Measurements from ENCODE around the gene UBE2Z.
"Not testable (repeated sequence)": the region's sequence is repeated elsewhere in the genome, so short reads cannot be mapped to it uniquely, and the experiment has no call there.

Gene UBE2Z

GRCh38 chr17:48908047-48908843 is at the start of gene UBE2Z:
Gene UBE2Z, plus strand, starts transcription at chr17:48908407. Its CDS starts 97 bp downstream, at chr17:48908504.
- in situ Hi-C loops (cut with MboI; ENCODE audit: low sequenced_read_pairs), result no loop called here

GRCh38 chr17:48860034-48860433 is 48.2 kb upstream of the UBE2Z start:
- in situ Hi-C loops (cut with MboI; ENCODE audit: low sequenced_read_pairs), result no loop called here

GRCh38 chr17:48860456-48860855 is 47.8 kb upstream of the UBE2Z start:
- in situ Hi-C loops (cut with MboI; ENCODE audit: low sequenced_read_pairs), result no loop called here

- in situ Hi-C loops (cut with MboI; ENCODE audit: low sequenced_read_pairs), result no loop called here
Observed at GRCh38 chr17:48868916-48869500, 39.2 kb upstream of the UBE2Z start.

GRCh38 chr17:48869821-48870318 is 38.3 kb upstream of the UBE2Z start:
- in situ Hi-C loops (cut with MboI; ENCODE audit: low sequenced_read_pairs), result no loop called here

- in situ Hi-C loops (cut with MboI; ENCODE audit: low sequenced_read_pairs), result no loop called here
Observed at GRCh38 chr17:48871035-48871550, 37.1 kb upstream of the UBE2Z start.

- in situ Hi-C loops (cut with MboI; ENCODE audit: low sequenced_read_pairs), result no loop called here
Observed at GRCh38 chr17:48871551-48872351, 36.5 kb upstream of the UBE2Z start.

DNA sequence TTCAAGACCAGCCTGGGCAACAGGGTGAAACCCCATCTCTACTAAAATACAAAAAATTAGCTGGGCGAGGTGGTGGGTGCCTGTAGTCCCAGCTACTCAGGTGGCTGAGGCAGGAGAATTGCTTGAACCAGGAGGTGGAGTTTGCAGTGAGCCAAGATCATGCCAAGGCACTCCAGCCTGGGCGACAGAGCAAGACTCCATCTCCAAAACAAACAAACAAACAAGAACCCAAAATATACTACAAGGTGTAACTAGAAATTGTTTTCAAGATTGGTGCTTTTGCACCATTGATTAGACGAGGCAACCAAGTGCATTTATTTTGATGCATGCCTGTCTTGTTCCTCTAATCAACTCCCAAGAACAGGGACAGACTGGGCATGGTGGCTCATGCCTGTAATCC is 35.8 kb upstream of the UBE2Z start:
- in situ Hi-C loops (cut with MboI; ENCODE audit: low sequenced_read_pairs), result not testable (repeated sequence)

DNA sequence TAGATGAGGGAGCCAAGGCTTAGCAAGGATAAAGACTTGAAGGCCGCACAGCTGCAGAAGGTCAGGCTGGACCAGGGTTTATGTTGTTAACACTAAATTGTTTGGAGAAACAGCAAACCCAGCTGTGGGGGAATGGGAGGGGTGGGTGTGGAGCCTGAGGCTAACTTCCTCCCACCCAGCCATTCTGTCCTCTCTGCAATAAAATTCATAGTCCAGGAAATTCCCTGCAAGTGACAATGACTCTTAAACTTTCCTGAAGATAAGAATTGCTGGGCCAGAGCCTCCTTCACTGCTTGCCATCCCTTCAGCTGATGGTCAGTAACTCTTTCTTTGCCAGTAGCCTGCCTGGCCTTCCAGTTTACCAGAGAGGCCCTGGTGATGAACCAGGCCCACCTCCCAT is 35.0 kb upstream of the UBE2Z start:
- in situ Hi-C loops (cut with MboI; ENCODE audit: low sequenced_read_pairs), result no loop called here

DNA sequence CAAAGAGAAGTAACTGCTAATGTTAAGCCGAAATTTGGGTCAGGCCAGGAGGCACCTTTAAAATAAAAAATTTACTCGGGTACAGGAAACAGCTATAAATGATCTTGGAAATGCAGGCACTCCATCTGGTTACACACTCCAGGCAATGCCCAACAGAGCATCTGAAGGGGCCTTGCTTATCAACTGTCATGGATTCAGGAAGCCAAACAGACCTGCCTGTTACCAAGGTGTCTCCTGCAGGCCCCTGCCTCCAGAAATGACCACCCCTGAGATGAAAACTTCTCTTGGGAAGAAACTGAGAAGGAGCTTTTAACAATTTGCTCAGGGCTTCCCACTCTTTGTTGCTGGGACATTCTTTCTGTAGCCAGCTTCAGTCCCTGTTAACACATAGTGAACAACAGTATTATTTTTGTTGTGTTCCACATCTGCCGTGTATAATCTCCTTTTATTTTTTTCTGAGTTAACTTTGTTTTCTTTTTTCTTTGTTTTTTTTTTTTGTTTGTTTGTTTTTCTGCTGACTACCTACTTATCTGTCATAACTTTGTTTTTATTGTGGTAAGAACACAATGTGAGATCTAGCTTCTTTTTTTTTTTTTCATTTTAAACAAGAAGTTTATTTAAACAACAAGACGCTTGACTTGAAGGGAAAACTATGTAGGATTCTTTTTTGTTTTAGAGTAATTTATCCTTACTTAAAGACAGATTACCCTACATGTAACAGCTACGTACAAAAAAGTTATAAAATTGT is 34.3 kb upstream of the UBE2Z start:
- in situ Hi-C loops (cut with MboI; ENCODE audit: low sequenced_read_pairs), result no loop called here

- in situ Hi-C loops (cut with MboI; ENCODE audit: low sequenced_read_pairs), result no loop called here
Observed at GRCh38 chr17:48878920-48879898, 29.0 kb upstream of the UBE2Z start.

- in situ Hi-C loops (cut with MboI; ENCODE audit: low sequenced_read_pairs), result no loop called here
Observed at GRCh38 chr17:48882272-48882671, 25.9 kb upstream of the UBE2Z start.

DNA sequence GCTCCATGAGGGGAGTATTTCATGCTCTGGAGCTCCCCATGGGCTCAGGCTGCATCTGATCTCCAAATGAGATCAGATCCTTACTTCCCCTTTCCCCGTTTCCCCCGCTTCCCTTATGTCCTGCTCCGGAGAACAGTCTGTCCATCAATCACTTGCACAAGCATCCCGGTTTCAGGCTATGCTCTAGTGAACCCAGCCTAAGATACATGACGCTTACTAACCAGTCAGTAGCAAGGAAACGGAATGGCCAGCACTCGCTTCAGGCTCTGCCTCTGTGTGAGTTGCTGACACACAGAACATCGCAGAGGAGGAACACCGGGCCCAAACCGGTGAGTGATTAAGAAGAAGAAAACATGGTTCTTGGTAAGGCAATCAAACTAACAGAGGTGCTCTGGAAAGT is 25.0 kb upstream of the UBE2Z start:
- in situ Hi-C loops (cut with MboI; ENCODE audit: low sequenced_read_pairs), result no loop called here

DNA sequence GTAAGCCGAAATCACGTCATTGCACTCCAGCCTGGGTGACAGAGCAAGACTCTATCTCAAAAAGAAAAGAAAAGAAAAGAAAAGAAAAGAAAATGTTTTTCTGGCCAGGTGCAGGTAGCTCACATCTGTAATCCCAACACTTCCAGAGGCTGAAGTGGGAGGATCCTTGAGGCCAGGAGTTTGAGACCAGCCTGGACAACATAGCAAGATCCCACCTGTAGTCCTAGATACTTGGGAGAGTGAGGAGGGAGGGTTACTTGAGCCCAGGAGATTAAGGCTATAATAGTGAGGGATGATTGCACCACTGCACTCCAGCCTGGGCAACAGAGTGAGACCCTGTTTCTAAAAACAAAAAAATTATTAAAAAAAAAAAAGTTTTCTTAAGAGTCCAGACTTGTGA is 18.1 kb upstream of the UBE2Z start:
- in situ Hi-C loops (cut with MboI; ENCODE audit: low sequenced_read_pairs), result no loop called here

DNA sequence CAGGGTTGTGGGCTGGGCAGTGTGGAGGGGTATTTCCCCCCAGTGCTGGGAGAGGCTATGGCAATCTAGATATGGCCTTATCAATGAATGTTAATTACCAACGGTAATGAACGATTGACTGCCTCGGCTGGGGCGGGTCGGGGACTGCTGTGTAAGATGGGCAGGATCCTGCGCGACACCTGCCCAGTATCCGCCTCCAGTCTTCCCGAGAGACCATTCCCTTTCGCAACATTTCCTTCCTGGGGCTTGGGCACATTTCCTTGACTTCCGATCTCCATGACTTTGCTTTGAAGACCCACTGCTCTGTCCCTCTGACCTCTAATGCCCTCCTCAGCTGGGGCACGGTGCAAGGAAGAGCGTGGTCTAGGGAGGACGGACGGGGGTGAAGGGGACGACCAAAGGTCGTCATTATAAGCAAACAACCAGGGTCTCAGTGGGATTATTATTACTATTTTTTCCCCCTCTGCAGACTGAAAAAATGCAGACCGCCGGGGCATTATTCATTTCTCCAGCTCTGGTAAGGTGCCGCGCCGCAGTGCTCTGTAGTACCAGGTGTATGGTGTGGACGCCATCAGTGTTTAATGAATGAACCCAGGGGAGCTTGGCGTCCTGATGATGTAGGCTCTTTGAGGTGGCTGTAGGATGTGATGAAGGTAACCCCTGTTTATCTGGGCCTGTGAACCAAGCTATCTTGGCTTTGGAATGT is 15.1 kb upstream of the UBE2Z start:
- in situ Hi-C loops (cut with MboI; ENCODE audit: low sequenced_read_pairs), result no loop called here

GRCh38 chr17:48893646-48894508 is 14.3 kb upstream of the UBE2Z start:
- in situ Hi-C loops (cut with MboI; ENCODE audit: low sequenced_read_pairs), result no loop called here

GRCh38 chr17:48894886-48895285 is 13.3 kb upstream of the UBE2Z start:
- in situ Hi-C loops (cut with MboI; ENCODE audit: low sequenced_read_pairs), result no loop called here

DNA sequence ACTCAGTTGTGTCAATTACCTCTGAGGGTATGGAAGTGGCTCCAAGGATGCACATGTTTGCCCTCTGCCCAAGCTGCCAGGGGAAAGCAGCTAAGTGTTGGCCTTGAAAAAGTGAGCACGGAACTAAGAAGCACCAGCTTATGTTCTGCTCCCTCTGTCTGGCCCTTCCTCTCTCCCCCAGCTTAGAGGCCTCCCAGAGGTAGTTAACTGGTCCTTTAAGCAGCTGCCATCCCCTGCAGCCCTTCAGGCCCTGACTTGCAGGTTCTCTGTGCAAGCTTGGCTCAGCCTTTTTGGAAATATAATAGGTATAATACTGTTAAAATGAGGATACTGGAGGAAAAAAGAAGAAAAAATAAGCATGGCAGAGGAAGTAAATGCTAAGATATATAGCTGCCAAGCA is 7.0 kb upstream of the UBE2Z start:
- in situ Hi-C loops (cut with MboI; ENCODE audit: low sequenced_read_pairs), result no loop called here
